K562 (cell line): ENCODE measurements around the gene SPEM1. TPM values are rescaled to one million over a fixed set of nuclear protein-coding genes. Genes with fewer than 3 reads are reported as not detected.

ENCODE experiments used
- ARID4B ChIP-seq: sonication (generic); formaldehyde crosslinking; IDR thresholded peaks from 2 replicates; pipeline ENCODE4 v1.8.0; 2022; ENCODE audit warnings: mild to moderate bottlenecking, missing genetic modification reagents
- CXXC5 ChIP-seq: fragments of 250-450 bp; sonication (Bioruptor Pico); IDR thresholded peaks from 2 replicates; pipeline ENCODE4 v1.8.0; 2022; ENCODE audit warnings: inconsistent platforms, mild to moderate bottlenecking, moderate library complexity
- FOXJ2 ChIP-seq: fragments of 200-800 bp; sonication (Bioruptor generic); IDR thresholded peaks from 2 replicates; pipeline ENCODE4 v1.6.1; 2016; ENCODE audit warnings: missing genetic modification characterization, missing compliant biosample characterization
- FOXK2 ChIP-seq, 2 experiments: fragments of 450-650 bp; IDR thresholded peaks in 1 of 2; conservative IDR thresholded peaks in 1 of 2; 2 replicates each; pipeline ENCODE4 v1.6.1; 2016; ENCODE audit warnings: low read depth in 2 of 2, mild to moderate bottlenecking in 1 of 2
- KAT7 ChIP-seq: sonication (generic); formaldehyde crosslinking; IDR thresholded peaks from 2 replicates; pipeline ENCODE4 v1.8.0; 2022; ENCODE audit warnings: missing genetic modification reagents, mild to moderate bottlenecking, borderline replicate concordance
- KHSRP ChIP-seq: fragments of 450-650 bp; IDR thresholded peaks from 2 replicates; pipeline ENCODE4 v1.6.1; 2017
- MNT ChIP-seq, 2 experiments: fragments of 450-650 bp; conservative IDR thresholded peaks; 2 replicates each; pipeline ENCODE4 v1.6.1; 2017; ENCODE audit warnings: mild to moderate bottlenecking in 2 of 2, moderate library complexity in 2 of 2
- POLR2G ChIP-seq: fragments of 200-400 bp; formaldehyde crosslinking; IDR thresholded peaks from 2 replicates; pipeline ENCODE4 v1.6.1; 2017; ENCODE audit warnings: low read depth, mild to moderate bottlenecking, antibody characterized with exemption, low read length, moderate library complexity
- RREB1 ChIP-seq: fragments of 250-450 bp; sonication (Bioruptor Pico); IDR thresholded peaks from 2 replicates; pipeline ENCODE4 v1.4.0; 2020
- SMAD2 ChIP-seq: fragments of 150-350 bp; IDR thresholded peaks from 2 replicates; pipeline ENCODE4 v1.6.1; 2014; ENCODE audit warnings: low read depth, mild to moderate bottlenecking, low read length
- SRSF1 ChIP-seq: fragments of 200-400 bp; formaldehyde crosslinking; IDR thresholded peaks from 2 replicates; pipeline ENCODE4 v1.6.1; 2017; ENCODE audit warnings: mild to moderate bottlenecking, low read depth, low read length, moderate library complexity
- TRIM24 ChIP-seq, 2 experiments: fragments of 450-650 bp; IDR thresholded peaks; 2 replicates each; pipeline ENCODE4 v1.6.1; 2016
- ZNF133 ChIP-seq: fragments of 250-450 bp; sonication (Bioruptor Pico); IDR thresholded peaks from 2 replicates; pipeline ENCODE4 v1.4.0; 2020; ENCODE audit warnings: mild to moderate bottlenecking
- ZNF280B ChIP-seq: fragments of 250-450 bp; sonication (Bioruptor Pico); IDR thresholded peaks from 2 replicates; pipeline ENCODE4 v1.5.1; 2021; ENCODE audit warnings: mild to moderate bottlenecking
- polyA plus RNA-seq, 8 experiments: library from polyadenylated mRNA; depleted of rRNA in 4 of 8; stranded (reverse) in 5 of 8; unstranded in 3 of 8; fragments of >200 nt; fragmentation: Nextera tagmentation in 2 of 8; fragmentation: Illumina TruSeq in 1 of 8; extraction: Ambion mirVana in 2 of 8; extraction: Trizol in 1 of 8; gene quantifications; 2 replicates each; pipeline versions ENCODE4 v1.2.1 to v1.2.3, GENCODE V29; 2011 to 2014; ENCODE audit warnings: inconsistent platforms in 1 of 8, missing spikeins in 1 of 8
- total RNA-seq, 7 experiments: library from RNA; depleted of rRNA in 6 of 7; stranded (reverse); fragments of >200 nt in 6 of 7; fragmentation: Illumina TruSeq in 2 of 7; extraction: Trizol in 2 of 7; gene quantifications; 2 replicates each; pipeline versions ENCODE4 v1.2.1 to v1.2.3, GENCODE V29; 2011 to 2021; ENCODE audit warnings: low replicate concordance in 1 of 7

The SPEM1 gene
- total and polyA plus RNA-seq, 9 of the 15 experiments (the other 6 are each of a cell fraction or from before 2014, with no cell fraction given): not detected

GRCh38 chr17:7394452-7395191, 25.5 kb upstream of the SPEM1 start, which contains the start of gene PLSCR3 (continued):
- TF ChIP-seq KAT7 (CRISPR knock-in tag) (peak; percentile 67; the same call in 1 of the 2 replicates), MNT (conservative IDR thresholded peaks at IDR 0.05) (peak; percentile 34 to 55; a peak in 2 of 4 replicates), POLR2G (peak; percentile 88), KHSRP (no peak), SRSF1 (no peak), ZNF280B (CRISPR knock-in tag) (no peak), ZNF133 (CRISPR knock-in tag) (no peak), TRIM24 (IDR thresholded peaks at IDR 0.05) (no peak), FOXJ2 (tag) (no peak), CXXC5 (CRISPR knock-in tag) (peak; percentile 74), SMAD2 (no peak), FOXK2 (conservative IDR thresholded peaks at IDR 0.05 in 1 of 2, IDR thresholded peaks at IDR 0.05 in 1 of 2; ENCODE audit: low read depth in 2 of 2) (no peak), ARID4B (peak; percentile 59; the same call in 1 of the 2 replicates), RREB1 (CRISPR knock-in tag) (no peak)
